GM18499 (cell line): ENCODE data around the gene UBA6.
"Not testable (repeated sequence)": the region's sequence is repeated elsewhere in the genome, so short reads cannot be mapped to it uniquely, and the experiment has no call there.

ENCODE experiments used
- ATAC-seq: cut with Tn5 transposase; IDR thresholded peaks from one replicate; pipeline ENCODE4 v1.9.1; 2021; ENCODE audit warnings: moderate number of reproducible peaks; ENCODE audit not compliant: insufficient read depth, unreplicated experiment

The UBA6 gene

DNA sequence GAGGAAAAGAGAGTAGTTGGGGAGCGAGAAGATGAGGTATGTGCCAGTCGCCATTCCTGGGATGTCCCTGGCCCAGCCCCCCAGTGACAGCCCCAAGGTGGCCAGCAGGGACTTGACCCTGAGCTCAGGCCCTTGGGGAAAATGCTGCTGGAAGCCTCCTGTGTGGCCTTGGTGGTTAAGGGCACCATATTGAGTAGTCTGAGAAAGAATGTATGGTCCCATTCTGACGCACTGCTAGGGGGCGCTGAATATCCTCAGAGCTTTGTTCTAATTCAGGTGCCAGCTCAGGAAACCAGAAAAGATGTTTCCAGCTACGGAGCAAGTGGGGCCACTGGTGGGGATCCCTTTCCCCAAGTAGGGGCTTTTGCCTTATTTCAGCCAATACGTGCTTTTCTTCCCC is 14.0 kb upstream of the UBA6 start:
- no peak for ATAC-seq

DNA sequence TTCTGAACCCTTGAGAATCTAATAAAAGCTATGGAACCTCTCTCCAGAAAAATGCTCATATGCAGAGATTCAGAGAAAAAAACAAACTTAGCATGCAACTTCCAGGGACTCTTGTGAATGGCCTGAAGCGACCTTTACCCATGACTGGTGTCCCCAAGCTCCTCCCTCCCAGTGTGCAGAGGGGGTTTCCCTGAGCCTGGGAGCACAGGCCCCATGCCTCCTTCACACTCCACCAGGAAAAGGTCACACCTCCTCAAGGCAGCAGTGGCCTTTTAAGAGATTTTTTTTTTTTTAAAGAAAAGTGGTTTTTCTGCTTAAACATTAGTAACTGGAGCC is 13.3 kb upstream of the UBA6 start:
- peak; percentile 53 for ATAC-seq

DNA sequence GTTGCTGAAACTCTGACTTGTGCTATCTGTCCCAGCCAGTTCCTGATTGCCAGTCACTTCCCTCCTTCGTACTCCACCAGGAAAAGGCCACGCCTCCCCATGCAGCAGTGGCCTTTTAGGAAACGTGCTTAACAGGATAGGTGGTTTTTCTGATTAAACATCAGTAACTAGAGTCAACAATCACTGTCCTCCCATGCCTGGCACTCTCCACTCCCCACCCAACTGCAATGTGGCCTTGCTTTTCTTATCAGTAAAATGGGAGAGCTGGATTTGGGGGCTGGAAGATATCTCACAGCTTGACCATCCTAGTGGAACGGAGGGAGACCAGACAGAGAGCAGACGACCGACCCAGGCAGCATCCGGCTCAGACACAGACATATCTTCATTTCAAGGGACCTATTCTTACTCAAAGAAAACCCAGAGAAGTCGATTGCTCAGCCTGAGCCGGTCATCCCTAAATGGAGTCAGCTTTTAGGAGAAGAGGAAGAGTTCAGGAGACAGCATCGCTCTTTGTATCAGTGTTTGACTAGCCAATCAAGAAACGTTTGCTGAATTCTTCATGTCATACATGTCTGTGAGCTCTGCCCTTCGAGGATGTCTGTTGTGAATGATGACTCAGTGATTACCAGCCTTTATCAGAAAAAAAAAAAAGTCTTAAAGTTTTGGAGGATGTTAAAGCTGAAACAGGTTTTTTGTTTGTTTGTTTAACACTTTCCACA is 12.7 kb upstream of the UBA6 start:
- no peak for ATAC-seq

DNA sequence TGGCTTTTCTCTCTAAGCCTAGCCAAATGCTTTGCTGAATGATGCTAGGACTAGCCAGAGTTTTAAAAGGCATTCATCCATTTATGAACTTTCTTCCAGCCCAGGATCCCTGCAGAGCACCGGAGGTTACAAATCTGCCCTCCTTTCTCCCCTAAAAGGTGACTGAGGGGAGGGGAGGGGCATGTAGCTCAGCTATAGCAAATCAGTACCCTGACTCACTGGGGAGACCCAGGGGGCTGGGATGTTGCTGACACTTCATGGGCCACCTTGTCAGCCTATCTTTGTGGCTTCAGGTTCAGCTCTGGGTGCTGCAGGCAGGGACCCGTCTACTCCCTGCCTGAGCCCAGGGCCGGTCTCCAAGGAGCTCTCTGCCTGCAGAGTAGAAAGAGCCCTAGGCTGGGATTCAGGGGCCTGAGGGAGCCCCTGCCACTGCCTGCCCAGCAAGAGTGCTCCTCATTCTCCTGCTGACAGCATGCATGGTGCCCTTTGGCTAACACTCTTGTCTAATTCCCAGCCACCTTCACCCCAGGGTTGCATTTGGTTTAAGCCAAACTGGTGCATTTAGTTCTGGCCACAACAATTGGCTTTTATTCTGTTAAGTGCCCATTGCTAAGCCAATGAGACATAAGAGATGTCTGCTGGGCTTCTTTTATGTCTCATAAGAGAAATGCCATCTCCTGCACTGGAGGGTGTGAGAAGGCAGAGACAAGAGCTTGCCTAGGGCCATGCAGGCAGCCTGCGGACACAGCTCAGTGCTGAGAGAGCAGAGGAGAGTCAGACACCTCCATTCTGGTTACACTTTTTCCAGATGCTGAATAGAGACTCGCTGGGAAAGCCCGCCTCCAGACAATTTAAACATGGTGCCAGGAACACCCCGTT is 11.9 kb upstream of the UBA6 start:
- ATAC-seq, result no peak

DNA sequence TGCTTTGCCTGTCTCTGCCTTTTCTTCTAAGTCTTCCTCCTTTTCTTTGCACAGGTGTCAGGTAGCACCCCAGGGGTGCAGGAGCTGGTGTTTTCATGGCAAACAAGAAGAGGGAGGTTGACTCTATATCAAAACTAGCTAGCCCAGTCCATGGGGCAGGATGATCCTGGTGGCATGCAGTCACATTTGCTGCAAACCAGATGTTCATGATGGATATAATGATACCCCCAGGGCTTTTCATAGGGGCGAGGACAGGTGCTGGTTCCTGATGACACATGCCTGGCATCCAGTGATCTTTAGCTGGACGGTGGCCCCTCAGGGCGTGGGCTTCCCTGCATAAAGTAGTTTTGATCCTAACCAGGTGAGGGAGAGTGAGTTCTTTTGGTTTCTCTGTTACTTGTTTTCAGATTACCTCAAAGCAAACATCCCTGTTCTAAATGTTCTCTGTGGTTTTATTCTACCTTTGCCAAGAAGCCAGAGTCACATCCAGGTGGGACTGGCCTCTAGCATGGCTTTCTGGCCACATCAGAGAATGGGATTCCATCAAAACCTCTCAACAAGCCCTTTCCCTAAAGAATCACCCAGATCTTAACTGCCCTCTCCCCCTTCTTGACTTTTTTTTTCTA is 11.2 kb upstream of the UBA6 start:
- no peak for ATAC-seq

DNA sequence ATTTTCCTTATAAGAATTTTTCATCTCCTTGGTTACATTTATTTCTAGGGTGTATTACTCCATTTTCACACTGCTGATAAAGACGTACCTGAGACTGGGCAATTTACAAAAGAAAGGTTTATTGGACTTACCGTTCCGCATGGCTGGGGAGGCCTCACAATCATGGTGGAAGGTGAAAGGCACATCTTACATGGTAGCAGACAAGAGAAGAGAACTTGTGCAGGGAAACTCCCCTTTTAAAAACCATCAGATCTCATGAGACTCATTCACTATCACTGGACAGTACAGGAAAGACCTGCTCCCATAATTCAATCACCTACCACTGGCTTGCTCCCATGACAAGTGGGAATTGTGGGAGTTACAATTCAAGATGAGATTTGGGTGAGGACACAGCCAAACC is 5.7 kb upstream of the UBA6 start:
- ATAC-seq, result not testable (repeated sequence)

DNA sequence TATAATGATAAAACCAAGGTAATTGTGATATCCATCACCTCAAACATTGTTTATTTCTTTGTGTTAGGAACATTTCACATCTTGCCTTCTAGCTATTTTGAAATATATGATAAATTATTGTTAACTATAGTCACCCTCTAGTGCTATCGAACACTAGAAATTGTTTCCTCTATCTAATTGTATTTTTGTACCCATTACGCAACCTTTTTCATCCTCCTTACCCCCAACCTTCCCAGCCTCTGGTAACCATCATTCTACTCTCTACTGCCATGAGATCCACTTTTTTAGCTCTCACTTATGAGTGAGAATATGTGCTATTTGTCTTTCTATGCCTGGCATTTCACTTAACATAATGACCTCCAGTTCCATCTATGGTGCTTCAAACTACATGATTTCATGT is 3.9 kb upstream of the UBA6 start:
- ATAC-seq, result no peak

DNA sequence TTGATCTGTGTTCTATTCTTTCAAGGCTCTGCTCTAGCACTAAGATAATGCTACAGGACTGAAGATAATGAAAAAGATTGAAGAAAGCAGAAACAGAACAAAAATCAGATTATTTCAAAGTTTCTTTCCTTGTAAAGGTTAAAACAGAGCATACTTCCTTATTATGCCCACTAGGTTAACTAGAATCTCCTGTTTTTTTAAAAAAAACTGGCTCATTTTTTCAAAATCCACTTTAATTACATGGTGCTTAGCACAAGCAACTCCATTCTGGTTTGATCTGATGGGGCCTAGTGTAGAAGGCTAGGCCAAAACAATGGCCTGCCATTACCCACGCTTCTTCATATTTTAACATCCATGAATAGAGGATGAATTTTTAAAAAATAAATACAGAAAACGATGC is 1.2 kb upstream of the UBA6 start:
- ATAC-seq, result no peak

DNA sequence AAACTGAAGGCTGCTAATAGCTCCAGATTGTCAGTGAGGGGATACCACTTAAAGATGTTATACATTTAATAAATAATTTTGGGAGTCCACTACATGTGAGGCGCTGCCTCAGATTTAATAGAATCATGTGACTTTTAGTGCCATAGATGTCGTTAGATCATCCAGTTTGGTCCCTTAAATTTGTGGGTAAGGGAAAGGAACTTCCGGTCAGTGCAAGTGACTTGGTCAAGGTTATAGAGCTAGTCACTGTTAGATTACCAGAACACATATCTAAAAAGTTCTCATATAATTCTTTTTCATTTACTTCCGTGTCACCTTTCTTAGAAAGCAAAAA is 529 bp upstream of the UBA6 start:
- no peak for ATAC-seq

DNA sequence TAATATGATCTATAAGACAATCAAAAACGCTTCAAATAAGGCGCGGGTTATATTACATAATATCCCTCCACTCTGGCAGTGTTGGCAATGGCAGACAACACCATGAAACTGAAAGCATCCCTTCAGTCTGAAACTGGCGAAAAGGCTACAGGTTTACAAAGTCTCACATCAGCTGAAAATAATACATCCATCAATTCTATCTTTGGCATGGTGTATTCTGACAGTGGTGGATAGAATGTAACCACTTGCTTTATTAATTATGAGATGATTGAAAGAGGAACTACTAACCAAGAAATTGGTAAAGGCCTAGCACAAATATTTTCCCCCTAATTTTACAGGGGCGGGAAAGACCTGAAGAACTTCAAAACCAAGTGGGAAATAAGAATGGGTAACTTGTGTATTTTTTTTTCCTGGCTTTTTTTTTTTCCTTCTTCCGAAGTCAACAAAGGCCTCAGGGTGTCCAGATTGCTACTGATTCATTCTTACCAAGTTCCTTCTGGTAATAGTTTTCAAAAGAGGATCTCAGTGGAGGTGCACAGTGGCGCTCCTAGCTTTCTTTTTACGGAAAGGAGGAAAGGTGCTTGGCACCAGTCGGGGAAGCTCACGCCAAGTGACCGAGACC is 728 bp downstream of the UBA6 start:
- ATAC-seq, result peak; percentile 26

DNA sequence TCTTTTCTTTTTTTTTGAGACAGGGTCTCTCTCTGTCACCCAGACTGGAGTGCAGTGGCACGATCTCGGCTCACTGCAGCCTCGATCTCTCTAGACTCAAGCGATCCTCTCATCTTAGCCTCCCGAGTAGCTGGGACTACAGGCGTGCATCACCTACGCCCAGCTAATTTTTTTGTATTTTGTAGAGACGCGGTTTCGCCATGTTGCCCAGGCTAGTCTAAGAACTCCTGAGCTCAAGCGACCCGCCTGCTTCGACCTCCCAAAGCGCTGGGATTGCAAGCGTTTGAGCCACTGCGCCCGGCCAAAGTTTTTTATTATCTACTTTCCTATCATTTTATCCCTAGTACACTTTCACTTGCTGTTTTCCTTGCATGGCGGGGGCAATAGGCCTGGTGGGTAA is 1.4 kb downstream of the UBA6 start:
- no peak for ATAC-seq

DNA sequence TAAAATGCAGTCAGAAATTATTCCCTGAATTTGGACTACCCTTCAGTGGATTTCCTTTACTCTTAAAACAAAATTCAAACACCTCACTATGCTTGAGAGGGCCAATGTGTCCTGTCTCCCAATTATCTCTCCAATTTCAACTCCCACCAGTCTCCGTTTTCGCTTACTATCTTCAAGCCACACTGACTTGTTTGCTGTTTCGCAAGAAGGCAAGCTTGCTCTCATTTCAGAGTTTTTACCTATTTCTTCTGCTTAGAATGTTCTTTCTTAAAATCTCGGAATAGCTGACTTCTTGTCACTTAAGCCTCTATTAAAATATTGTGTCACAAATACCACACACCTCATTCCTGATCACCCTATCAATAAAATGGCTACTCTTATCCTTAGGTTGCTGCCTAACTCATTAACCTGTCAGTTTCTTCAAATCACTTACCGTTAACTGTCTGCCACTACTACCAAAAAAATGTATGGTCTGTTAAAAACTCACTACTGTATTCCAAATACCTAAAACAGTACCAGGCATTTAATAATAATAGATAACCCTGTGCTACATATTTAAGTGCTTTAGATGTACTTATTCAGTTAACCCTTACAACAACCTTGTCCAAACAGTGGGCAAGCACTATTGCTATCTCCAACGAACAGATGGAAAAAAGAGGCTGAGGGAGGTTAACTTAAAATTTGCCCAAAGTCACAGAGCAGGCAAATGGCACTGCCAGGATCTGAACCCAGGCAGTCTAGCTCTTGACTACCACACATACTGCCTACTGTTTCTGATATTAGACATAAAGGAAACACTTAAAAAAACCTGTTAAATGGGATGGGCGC is 2.9 kb downstream of the UBA6 start:
- no peak for ATAC-seq

DNA sequence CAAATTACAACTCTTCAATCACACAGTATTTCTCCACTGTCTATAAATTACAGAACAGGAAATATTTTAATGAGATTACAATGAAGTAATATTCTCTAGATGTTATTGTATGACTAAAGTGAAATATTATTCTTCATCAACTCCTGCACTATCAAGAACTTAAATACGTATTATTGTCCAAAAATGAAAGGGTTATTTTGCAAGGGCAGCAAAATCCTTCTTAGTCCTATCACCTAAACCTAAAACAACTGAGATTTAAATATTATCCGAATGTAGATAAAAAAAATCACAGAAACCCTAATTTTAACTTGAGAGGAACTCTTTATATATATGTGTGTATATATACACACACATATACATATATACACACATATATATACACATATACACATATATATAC is 4.9 kb downstream of the UBA6 start:
- no peak for ATAC-seq

DNA sequence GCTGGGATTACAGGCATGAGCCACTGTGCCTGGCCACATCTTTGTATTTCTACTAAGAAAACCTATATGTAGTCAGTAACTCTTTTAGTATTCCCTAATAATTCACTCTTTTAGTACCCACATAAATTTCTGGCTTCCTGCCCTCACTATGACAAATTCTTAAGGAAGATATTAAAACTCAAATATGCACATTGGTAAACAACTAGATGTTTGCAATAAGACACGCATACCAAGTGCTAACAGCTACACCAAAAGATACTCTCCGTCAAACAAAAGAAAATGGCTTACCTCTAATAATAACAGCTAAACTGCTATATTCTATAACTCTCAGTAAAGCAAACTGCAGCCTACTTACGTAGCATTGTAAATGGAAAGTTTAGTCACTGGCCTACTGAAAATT is 6.3 kb downstream of the UBA6 start:
- ATAC-seq, result no peak

DNA sequence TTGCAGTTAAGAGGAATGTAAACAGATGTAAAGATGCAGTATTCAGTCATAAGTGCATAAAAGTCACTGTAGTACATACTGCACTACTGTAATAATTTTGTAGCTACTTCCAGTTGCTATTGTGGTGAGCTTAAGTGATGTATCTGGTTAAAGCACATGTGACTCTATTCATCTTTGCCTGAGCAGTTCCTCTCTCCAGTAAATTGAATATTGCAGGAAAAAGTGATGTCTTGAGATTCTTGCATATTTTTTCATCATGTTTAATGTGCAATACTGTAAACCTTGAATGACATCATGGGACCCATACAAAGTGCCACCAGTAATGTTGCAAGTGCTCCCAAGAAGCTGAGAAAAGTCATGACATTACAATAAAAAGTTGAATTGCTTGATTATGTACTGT is 9.6 kb downstream of the UBA6 start:
- ATAC-seq, result no peak

DNA sequence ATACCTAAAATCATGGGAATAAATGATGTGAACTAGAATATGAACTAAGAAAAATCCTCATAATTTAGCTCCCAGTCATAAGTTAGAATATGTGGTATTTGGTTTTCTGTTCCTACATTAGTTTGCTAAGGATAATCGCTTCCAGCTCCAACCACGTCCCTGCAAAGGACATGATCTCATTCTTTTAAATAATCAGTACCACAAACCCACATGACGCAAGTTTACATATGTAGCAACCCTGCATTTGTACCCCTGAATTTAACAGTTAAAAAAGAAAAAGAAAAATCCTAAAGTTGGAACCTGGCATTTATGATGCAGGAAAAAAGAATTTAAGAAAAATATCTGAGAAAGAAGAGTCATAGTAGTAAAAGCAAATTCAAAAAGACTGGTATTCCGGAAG is 13.3 kb downstream of the UBA6 start:
- ATAC-seq, result no peak

DNA sequence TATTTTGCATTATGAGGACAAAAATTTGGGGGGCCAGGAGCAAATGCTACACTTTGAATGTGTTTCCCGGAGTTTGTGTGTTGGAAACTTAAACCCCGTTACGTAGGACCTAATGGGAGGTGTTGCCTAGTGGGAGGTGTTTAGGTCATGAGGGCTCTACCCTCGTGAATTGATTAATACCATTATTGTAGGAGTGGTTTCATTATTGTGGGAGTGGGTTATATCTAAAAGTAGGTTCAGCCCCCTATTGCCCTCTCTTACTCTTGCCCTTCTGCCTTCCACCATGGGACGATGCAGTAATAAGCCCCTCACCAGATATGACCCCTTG is 15.5 kb downstream of the UBA6 start:
- ATAC-seq, result no peak

DNA sequence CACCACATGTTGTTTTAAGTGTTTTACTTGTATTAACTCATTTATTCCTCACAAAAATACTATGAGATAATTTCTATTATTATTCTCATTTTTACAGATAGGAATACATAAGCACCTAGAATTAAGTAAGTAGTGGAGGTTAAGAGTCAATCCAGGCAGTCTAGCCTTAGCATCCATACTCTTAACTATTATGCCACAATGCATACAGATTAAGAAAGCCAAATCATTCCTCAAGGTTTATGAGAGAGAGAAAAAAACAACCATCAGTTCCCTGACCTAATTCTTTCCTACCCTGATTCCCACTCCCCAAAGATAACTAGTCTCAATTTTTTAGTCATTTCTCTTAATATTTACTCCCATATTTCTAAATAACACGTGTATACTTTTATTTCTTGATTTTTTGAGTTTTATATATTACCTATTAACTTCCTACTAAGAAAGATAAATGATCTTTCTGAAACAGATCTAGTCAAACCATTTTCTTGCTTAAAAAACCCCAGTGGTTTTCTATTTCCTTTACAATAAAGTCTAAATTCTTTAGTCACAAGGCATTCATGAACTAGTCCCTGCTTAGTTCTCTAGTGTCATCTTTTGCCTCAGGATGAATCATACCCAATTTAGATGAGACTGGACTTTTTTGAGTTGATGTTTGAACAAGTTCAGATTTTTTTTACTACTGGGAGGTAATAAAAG is 16.0 kb downstream of the UBA6 start:
- ATAC-seq, result no peak

DNA sequence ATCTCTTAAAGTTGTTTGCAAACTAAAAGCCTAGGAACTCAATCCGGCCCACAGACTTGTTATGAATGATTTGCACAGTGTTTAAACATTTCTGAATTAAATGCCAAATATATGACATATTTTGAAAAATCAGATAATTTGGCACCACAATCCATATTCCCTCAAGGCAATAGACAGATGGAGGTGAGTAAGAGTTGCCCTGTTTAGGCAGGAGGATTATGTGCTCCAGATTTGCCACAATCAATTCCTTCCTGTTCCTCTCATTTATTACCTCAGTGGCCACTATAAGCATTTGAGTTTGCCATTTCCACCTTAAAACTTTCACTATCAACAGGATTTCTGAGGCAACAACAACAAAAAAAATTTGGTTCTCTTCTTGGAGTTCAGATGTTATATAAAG is 18.7 kb downstream of the UBA6 start:
- ATAC-seq, result no peak
